GM12865 (cell line): ENCODE data around the gene TRIM10.

ENCODE experiments used
- DNase-seq: peaks from one replicate; pipeline ENCODE4 v3.0.0; 2010; ENCODE audit warnings: low read depth
- H3K4me3 ChIP-seq: 2 replicates; pipeline ENCODE4 v1.5.1; 2011; ENCODE audit warnings: mild to moderate bottlenecking, low read depth, low read length, control low read depth
- TF ChIP-seq, protein P1 (sequence below): IDR thresholded peaks from 2 replicates; pipeline ENCODE4 v1.5.1; 2011; ENCODE audit warnings: low read length, control low read depth, low read depth, inconsistent platforms; ENCODE audit not compliant: insufficient read depth; ENCODE audit errors: missing control alignments

Gene TRIM10

DNA sequence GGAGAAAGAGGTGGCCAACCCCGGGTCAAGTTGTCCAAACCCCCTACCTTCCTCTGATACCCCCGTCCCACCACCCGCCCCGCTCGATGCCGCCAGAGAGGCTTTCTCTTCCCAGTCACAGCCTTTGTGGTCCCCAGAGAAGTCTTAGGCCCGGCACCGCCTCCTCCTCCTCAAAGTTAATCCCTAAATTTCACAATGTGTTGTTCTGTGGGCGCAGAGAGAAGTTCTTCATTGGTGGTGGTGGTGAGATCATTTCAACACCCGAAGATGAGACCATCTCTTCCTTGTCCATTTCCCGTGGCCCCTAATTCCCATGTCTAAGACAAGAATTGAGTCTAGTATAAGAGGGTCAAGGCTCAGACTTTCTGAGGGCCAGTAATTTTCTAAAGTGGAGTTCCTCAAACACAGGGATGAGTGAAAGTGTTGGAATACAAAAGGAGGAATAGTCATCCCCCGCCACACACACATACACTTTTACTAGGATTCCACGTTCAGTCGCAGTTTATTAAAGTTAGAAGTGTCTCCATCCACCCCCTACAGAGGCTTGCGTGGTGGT is 58.5 kb downstream of the TRIM10 start:
- TF ChIP-seq, protein P1, sequence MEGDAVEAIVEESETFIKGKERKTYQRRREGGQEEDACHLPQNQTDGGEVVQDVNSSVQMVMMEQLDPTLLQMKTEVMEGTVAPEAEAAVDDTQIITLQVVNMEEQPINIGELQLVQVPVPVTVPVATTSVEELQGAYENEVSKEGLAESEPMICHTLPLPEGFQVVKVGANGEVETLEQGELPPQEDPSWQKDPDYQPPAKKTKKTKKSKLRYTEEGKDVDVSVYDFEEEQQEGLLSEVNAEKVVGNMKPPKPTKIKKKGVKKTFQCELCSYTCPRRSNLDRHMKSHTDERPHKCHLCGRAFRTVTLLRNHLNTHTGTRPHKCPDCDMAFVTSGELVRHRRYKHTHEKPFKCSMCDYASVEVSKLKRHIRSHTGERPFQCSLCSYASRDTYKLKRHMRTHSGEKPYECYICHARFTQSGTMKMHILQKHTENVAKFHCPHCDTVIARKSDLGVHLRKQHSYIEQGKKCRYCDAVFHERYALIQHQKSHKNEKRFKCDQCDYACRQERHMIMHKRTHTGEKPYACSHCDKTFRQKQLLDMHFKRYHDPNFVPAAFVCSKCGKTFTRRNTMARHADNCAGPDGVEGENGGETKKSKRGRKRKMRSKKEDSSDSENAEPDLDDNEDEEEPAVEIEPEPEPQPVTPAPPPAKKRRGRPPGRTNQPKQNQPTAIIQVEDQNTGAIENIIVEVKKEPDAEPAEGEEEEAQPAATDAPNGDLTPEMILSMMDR = no peak
- H3K4me3 ChIP-seq = peak overlapping the region; percentile 36
- no peak for DNase-seq
